Measurements from ENCODE around the gene ICAM3.
A peak's percentile ranks its signal among the peaks of the same experiment; 100 is the strongest.

ICAM3 gene

DNA sequence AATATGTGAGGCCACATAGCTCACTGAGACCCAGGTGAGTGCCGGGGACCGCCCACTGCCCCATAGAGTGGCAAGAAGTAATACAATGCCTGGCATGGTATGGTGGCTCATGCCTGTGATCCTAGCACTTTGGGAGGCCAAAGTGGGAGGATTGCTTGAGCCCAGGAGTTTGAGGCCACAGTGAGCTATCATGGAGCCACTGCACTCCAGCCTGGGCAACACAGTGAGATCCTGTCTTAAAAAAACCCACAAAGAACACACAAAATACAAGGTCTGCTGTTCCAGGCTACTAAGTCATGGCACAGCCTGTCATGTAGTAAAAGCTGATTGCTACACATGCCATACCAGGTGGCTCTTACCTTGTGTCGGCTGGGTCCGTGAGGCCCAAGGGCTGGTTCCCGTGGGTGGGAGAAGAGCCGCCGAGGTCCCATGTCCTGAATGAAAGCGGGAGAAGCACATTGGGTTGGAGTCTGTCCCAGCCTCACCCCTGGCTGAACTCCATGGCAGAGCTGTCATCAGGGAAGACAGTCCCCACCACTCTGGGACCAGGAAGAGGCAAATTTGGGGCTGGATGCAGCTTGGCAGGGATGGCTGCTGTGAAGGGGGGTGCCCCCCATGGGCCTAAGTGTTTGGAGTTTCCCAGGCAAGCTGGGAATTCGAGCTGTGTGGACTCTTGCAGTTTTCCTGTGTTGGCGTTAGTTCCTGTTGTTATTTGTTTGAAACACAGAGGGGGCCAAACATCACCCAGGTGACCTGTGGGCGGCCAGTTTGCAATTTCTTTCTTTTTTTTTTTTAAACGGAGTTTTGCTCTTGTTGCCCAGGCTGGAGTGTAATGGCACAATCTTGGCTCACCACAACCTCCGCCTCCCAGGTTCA is 20.4 kb downstream of the ICAM3 start:
- DNase-seq (ENCODE audit: low spot score): no peak

DNA sequence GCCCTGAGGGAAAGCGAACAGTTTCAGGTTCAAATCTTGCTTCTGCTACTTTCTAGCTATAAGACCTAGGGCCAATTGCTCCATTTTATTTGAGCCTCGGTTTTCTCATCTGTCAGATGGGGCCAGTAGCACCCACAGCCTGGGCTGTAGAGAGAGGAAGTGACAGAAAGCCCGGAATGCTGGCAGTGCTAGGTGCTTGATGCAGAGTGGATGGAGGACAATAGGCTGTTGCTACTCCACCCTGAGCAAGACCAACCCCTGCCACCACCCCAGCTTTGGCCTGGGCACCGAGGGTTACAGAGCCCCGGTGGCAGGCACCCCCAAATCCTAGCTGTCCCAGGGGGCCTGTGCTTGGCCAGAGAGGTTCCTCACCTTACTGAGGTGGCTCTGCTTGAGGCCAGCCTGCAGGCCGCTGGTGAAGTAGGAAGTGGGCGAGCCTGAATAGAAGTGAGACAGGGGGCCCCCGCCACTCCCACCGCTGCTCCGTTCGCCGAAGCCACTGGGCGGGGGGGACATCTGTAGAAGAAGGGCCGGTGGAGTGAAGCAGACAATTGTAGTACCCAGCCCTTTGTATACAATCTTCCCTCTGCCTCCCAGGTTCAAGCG is 21.5 kb downstream of the ICAM3 start:
- DNase-seq (ENCODE audit: low spot score): no peak

- no peak for DNase-seq (ENCODE audit: low spot score)
Measured at GRCh38 chr19:10317045-10317856, 22.2 kb downstream of the ICAM3 start.

DNA sequence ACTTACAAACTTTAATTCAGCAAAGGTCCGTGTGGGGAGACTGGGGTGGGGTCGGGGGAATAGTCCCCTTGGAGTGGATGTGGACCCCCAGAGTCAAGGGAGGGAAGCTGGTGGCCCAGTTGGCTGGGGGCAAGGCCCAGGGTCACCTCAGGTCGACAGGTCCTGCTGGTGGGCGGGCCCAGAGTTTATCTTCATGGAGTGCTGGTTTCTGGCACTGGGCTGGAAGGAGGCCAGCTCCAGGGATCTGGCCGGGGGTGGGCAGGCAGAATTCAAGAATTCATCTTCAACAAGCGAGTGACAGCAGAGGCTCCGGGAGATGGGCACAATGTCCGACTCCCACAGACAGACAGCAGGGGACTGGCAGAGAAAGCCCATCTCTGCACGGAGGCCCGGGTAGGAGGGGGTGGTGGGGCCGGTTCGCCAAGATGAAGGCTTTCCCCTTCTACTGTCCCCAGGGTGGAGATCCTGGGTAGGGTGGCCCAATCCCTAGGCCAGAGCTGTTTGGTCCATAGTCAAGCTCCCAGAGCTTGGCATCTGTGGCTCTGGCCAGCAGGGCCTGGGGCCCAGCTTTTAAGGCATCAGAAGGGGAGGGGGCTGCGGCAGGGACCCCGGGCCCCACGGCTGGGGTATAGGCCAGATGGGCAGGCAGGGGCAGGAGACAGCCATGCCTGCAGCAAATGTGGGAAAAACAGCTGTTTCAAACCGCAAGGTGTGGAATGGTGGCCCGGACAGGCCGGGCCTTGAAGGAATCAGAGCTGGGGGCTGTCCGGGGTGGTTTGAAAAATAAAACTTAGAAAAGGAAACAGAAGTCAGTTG is 23.0 kb downstream of the ICAM3 start:
- no peak for DNase-seq (ENCODE audit: low spot score)

GRCh38 chr19:10315335-10316214 is 23.8 kb downstream of the ICAM3 start, which contains the start of gene FDX2:
FDX2 (minus strand) TSS chr19:10316015; CDS start chr19:10315996, 19 bp downstream.
- peak; percentile 89 for DNase-seq (ENCODE audit: low spot score)

- no peak for DNase-seq (ENCODE audit: low spot score)
Measured at GRCh38 chr19:10309423-10309822, 30.0 kb downstream of the ICAM3 start, which contains the start of gene ZGLP1. ZGLP1 (minus strand) TSS chr19:10309815.

DNA sequence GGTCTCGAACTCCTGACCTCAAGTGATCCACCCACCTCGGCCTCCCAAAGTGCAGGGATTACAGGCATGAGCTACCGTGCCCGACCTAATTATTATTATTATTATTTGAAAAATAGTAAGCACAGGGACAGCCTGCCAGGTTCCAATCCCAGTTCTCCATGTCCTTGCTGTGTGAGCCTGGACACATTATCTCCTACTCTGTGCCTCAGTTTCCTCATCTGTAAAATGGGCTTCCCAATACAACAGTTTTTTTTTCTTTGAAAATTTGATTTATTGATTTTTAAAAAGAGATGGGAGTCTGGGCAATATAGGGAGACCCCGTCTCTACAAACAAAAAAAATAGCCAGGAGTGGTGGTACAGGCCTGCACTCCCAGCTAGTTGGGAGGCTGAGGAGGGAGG is 33.1 kb downstream of the ICAM3 start:
- DNase-seq (ENCODE audit: low spot score): no peak

GRCh38 chr19:10305139-10305806 is 34.2 kb downstream of the ICAM3 start:
- DNase-seq (ENCODE audit: low spot score): no peak

DNA sequence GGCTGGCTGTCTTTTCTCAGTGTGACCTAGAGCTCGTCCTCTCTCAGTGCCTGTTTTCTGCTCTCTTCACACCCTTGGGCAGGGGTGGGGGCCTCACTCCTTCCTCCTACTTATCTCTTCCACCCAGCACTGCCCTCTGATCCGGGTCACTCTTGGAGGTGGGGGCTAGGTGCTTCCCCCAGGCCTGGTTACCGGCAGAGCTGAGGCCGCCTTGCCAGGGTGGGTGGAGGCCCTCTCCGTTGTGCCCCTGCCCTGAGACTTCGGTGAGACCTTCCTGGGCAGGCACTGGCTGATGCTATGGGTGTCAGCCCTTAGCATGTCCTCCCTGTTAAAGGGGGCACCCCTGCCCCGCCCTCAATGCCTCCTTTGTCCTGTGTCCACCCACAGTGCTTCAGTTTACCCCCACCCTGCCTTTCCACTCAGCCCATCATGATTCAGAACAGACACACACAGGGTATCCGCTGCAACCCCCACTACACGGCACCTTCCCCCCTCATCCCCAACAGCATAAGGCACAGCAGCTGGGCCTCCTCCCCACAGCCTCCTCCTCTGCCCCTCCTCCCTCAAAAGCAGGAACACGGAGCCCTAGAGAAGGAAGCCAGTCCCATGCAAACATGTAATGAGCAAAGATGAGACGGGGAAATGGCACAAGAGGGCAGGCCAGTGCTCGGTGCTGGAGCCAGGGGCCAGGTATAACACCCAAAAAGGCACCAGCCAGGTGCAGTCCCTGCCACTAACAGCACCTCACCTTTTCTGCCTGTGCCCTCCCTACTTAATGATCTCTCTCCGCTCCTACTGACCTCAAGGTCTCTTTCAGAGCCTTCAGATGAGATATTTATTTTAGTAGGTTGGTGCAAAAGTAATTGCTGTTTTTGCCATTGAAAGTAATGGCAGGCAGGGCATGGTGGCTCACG is 39.6 kb downstream of the ICAM3 start:
- no peak for DNase-seq (ENCODE audit: low spot score)

- no peak for DNase-seq (ENCODE audit: low spot score)
Measured at GRCh38 chr19:10295847-10296591, 43.4 kb downstream of the ICAM3 start.

- no peak for DNase-seq (ENCODE audit: low spot score)
Measured at GRCh38 chr19:10295305-10295846, 44.0 kb downstream of the ICAM3 start.

DNA sequence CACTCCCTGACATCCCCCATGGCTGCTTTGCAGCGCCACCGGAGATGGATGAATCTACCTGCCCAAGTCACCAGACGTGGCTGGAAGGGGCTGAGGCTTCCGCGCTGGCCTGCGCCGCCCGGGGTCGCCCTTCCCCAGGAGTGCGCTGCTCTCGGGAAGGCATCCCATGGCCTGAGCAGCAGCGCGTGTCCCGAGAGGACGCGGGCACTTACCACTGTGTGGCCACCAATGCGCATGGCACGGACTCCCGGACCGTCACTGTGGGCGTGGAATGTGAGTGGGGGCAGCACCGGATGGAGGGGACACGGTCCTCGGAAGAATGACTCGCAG is 45.1 kb downstream of the ICAM3 start:
- no peak for DNase-seq (ENCODE audit: low spot score)

- DNase-seq (ENCODE audit: low spot score): no peak
Measured at GRCh38 chr19:10293637-10294367, 45.6 kb downstream of the ICAM3 start.

- DNase-seq (ENCODE audit: low spot score): no peak
Measured at GRCh38 chr19:10292789-10293636, 46.4 kb downstream of the ICAM3 start.

- peak; percentile 74 for DNase-seq (ENCODE audit: low spot score)
Measured at GRCh38 chr19:10292206-10292788, 47.1 kb downstream of the ICAM3 start.
